H9 (cell line): Measurements from ENCODE around the gene LHX4. TPM values are rescaled to one million over a fixed set of nuclear protein-coding genes. Genes with fewer than 3 reads are reported as not detected.

Experiments used
- DNase-seq: peaks from one replicate; pipeline ENCODE4 v3.0.0-alpha.2; 2017
- H2AFZ ChIP-seq: one replicate; pipeline ENCODE4 v1.6.1; 2013; ENCODE audit warnings: mild to moderate bottlenecking, low read length, control low read depth, moderate library complexity
- H2AK5ac ChIP-seq: 2 replicates; pipeline ENCODE4 v1.6.1; 2013; ENCODE audit warnings: low read length, control low read depth, mixed read lengths; ENCODE audit not compliant: insufficient read length
- H2BK120ac ChIP-seq: one replicate; pipeline ENCODE4 v1.6.1; 2013; ENCODE audit warnings: low read depth, mild to moderate bottlenecking, low read length, control low read depth, inconsistent platforms; ENCODE audit not compliant: poor library complexity, severe bottlenecking
- H2BK12ac ChIP-seq: 2 replicates; pipeline ENCODE4 v1.6.1; 2013; ENCODE audit warnings: low read length, control low read depth, mixed read lengths, low read depth; ENCODE audit not compliant: insufficient read length
- H2BK15ac ChIP-seq: 2 replicates; pipeline ENCODE4 v1.6.1; 2013; ENCODE audit warnings: low read depth, low read length, control low read depth
- H2BK20ac ChIP-seq: one replicate; pipeline ENCODE4 v1.6.1; 2013; ENCODE audit warnings: low read depth, mild to moderate bottlenecking, low read length, control low read depth, inconsistent platforms; ENCODE audit not compliant: poor library complexity, severe bottlenecking
- H2BK5ac ChIP-seq: 2 replicates; pipeline ENCODE4 v1.6.1; 2013; ENCODE audit warnings: low read length, control low read depth, mixed read lengths; ENCODE audit not compliant: insufficient read length
- H3K14ac ChIP-seq: 2 replicates; pipeline ENCODE4 v1.6.1; 2013; ENCODE audit warnings: low read length, control low read depth; ENCODE audit not compliant: insufficient read depth
- H3K18ac ChIP-seq: 2 replicates; pipeline ENCODE4 v1.6.1; 2013; ENCODE audit warnings: low read depth, mild to moderate bottlenecking, mixed read lengths, low read length, control low read depth; ENCODE audit not compliant: insufficient read length
- H3K23ac ChIP-seq: 2 replicates; pipeline ENCODE4 v1.6.1; 2013; ENCODE audit warnings: low read length, control low read depth, mixed read lengths, low read depth; ENCODE audit not compliant: insufficient read length
- H3K23me2 ChIP-seq: 2 replicates; pipeline ENCODE4 v1.6.1; 2013; ENCODE audit warnings: low read depth, mild to moderate bottlenecking, mixed read lengths, low read length, control low read depth; ENCODE audit not compliant: insufficient read length, poor library complexity, severe bottlenecking
- H3K27ac ChIP-seq: 2 replicates; pipeline ENCODE4 v1.5.1; 2013; ENCODE audit warnings: low read length, control low read depth, mixed read lengths, low read depth; ENCODE audit not compliant: insufficient read length
- H3K27me3 ChIP-seq: 2 replicates; pipeline ENCODE4 v1.6.1; 2013; ENCODE audit warnings: low read length, control low read depth, inconsistent platforms; ENCODE audit not compliant: insufficient read depth
- H3K4ac ChIP-seq: 2 replicates; pipeline ENCODE4 v1.6.1; 2013; ENCODE audit warnings: low read depth, mild to moderate bottlenecking, control low read depth, inconsistent platforms, low read length, moderate library complexity
- H3K4me1 ChIP-seq: 2 replicates; pipeline ENCODE4 v1.6.1; 2013; ENCODE audit warnings: low read length, control low read depth, inconsistent platforms; ENCODE audit not compliant: insufficient read depth
- H3K4me2 ChIP-seq: 2 replicates; pipeline ENCODE4 v1.6.1; 2013; ENCODE audit warnings: low read length, control low read depth, mixed read lengths; ENCODE audit not compliant: insufficient read length, insufficient read depth
- H3K56ac ChIP-seq: 2 replicates; pipeline ENCODE4 v1.6.1; 2013; ENCODE audit warnings: low read depth, mild to moderate bottlenecking, mixed read lengths, low read length, control low read depth; ENCODE audit not compliant: insufficient read length
- H3K79me1 ChIP-seq: 2 replicates; pipeline ENCODE4 v1.6.1; 2013; ENCODE audit warnings: low read depth, mild to moderate bottlenecking, moderate library complexity, low read length, control low read depth, inconsistent platforms; ENCODE audit not compliant: insufficient read depth, poor library complexity, severe bottlenecking
- H3K79me2 ChIP-seq: 2 replicates; pipeline ENCODE4 v1.6.1; 2013; ENCODE audit warnings: low read length, control low read depth, inconsistent platforms; ENCODE audit not compliant: insufficient read depth
- H3K9ac ChIP-seq: 2 replicates; pipeline ENCODE4 v1.6.1; 2013; ENCODE audit warnings: low read length, control low read depth, mixed read lengths; ENCODE audit not compliant: insufficient read length; ENCODE audit errors: extremely low read depth
- H3K9me3 ChIP-seq: one replicate; pipeline ENCODE4 v1.6.1; 2013; ENCODE audit warnings: low read depth, low read length, inconsistent platforms; ENCODE audit not compliant: control insufficient read depth
- H3T11ph ChIP-seq: one replicate; pipeline ENCODE4 v1.6.1; 2013; ENCODE audit warnings: mild to moderate bottlenecking, low read length, control low read depth, inconsistent platforms
- H4K20me1 ChIP-seq: one replicate; pipeline ENCODE4 v1.6.1; 2013; ENCODE audit not compliant: control insufficient read depth, insufficient read length, insufficient read depth
- H4K5ac ChIP-seq: 2 replicates; pipeline ENCODE4 v1.6.1; 2013; ENCODE audit warnings: low read depth, mild to moderate bottlenecking, mixed read lengths, low read length, control low read depth; ENCODE audit not compliant: insufficient read length
- H4K8ac ChIP-seq: replicated peaks from 2 replicates; pipeline ENCODE4 v1.6.1; 2013; ENCODE audit warnings: low read length, control low read depth, mixed read lengths, low read depth; ENCODE audit not compliant: insufficient read length
- H4K91ac ChIP-seq: 2 replicates; pipeline ENCODE4 v1.6.1; 2013; ENCODE audit warnings: low read depth, mild to moderate bottlenecking, moderate library complexity, mixed read lengths, low read length, control low read depth; ENCODE audit not compliant: insufficient read length
- H3K27ac Mint-ChIP-seq, 3 experiments: 2 replicates in 2 of 3; 3 replicates in 1 of 3; pipeline ENCODE4 v1.8.0; 2020 to 2021; ENCODE audit warnings: mixed read lengths in 3 of 3, mild to moderate bottlenecking in 1 of 3, moderate library complexity in 1 of 3
- H3K27me3 Mint-ChIP-seq: 2 replicates; pipeline ENCODE4 v1.8.0; 2021; ENCODE audit warnings: low read depth, mild to moderate bottlenecking, moderate library complexity, mixed read lengths
- H3K36me3 Mint-ChIP-seq, 3 experiments: 2 replicates in 2 of 3; 3 replicates in 1 of 3; pipeline ENCODE4 v1.8.0; 2020 to 2021; ENCODE audit warnings: low read depth in 3 of 3, mixed read lengths in 3 of 3; ENCODE audit not compliant: insufficient read depth in 1 of 3
- H3K4me1 Mint-ChIP-seq, 2 experiments: 2 replicates each; pipeline ENCODE4 v1.8.0; 2020; ENCODE audit warnings: mixed read lengths in 2 of 2
- H3K4me3 Mint-ChIP-seq, 2 experiments: 2 replicates in 1 of 2; 3 replicates in 1 of 2; pipeline ENCODE4 v1.8.0; 2020 to 2021; ENCODE audit warnings: mild to moderate bottlenecking in 2 of 2, mixed read lengths in 2 of 2, moderate library complexity in 1 of 2
- H3K9me3 Mint-ChIP-seq, 2 experiments: 2 replicates in 1 of 2; 3 replicates in 1 of 2; pipeline ENCODE4 v1.8.0; 2020; ENCODE audit warnings: mild to moderate bottlenecking in 2 of 2, mixed read lengths in 2 of 2, moderate library complexity in 1 of 2
- WGBS: extraction: QIAGEN DNeasy Blood & Tissue Kit; methylation state at CpG from one replicate; pipeline ENCODE4 v1.1.7; 2013; ENCODE audit warnings: missing lambda C conversion rate, low lambda C conversion rate, mixed read lengths; ENCODE audit not compliant: insufficient read length; ENCODE audit errors: extremely low coverage; 5-methylcytosine and 5-hydroxymethylcytosine counted together
- total RNA-seq: library from RNA; stranded (reverse); gene quantifications from 2 replicates; pipeline ENCODE4 v1.2.1, GENCODE V29; 2021
- TF ChIP-seq, protein P1 (sequence below): fragments of 200-600 bp; sonication (generic); conservative IDR thresholded peaks from 3 replicates; pipeline ENCODE4 v1.8.0; 2021; ENCODE audit warnings: antibody characterized with exemption, mild to moderate bottlenecking

LHX4 gene
- total RNA-seq, 1 experiment from 2014 or later: 1.9 TPM

GRCh38 chr1:180208264-180208663, 21.8 kb upstream of the LHX4 start:
- no peak overlapping the region for H3K14ac ChIP-seq
- H4K91ac ChIP-seq: no peak overlapping the region
- no peaks in the 10 kb centered on the region for H3K27me3 ChIP-seq
- no peaks in the 10 kb centered on the region for H3K36me3 Mint-ChIP-seq
- H3K27me3 Mint-ChIP-seq: peaks cover 10% of the 10 kb centered on the region
- H3K27ac ChIP-seq: no peak overlapping the region
- H3K79me1 ChIP-seq: no peaks in the 10 kb centered on the region
- H3K4me1 Mint-ChIP-seq: peaks cover 3 to 4% of the 10 kb centered on the region in 2 experiments
- H2BK120ac ChIP-seq: no peak overlapping the region
- no peak overlapping the region for H2BK20ac ChIP-seq
- no peak overlapping the region for H2BK5ac ChIP-seq
- H3K9me3 ChIP-seq: no peaks in the 10 kb centered on the region
- H2AFZ ChIP-seq: no peak overlapping the region
- no peak overlapping the region; a peak in 1 of 5 replicates for H3K4me3 Mint-ChIP-seq
- H3K4ac ChIP-seq: no peak overlapping the region
- H4K5ac ChIP-seq: no peak overlapping the region
- H3K9ac ChIP-seq: no peak overlapping the region
- H4K8ac ChIP-seq: no peak overlapping the region
- H2AK5ac ChIP-seq: no peak overlapping the region
- no peak overlapping the region for H3K27ac Mint-ChIP-seq
- H4K20me1 ChIP-seq: no peaks in the 10 kb centered on the region
- H3T11ph ChIP-seq: no peak overlapping the region
- no peaks in the 10 kb centered on the region for H3K9me3 Mint-ChIP-seq
- no peak overlapping the region for H3K4me2 ChIP-seq
- H3K18ac ChIP-seq: no peak overlapping the region
- no peak overlapping the region for H3K23ac ChIP-seq
- H3K23me2 ChIP-seq: no peaks in the 10 kb centered on the region
- H2BK12ac ChIP-seq: no peak overlapping the region
- no CpG with 5 or more reads among the region's 4 CpGs for WGBS
- no peaks in the 10 kb centered on the region for H3K4me1 ChIP-seq
- TF ChIP-seq, protein P1, sequence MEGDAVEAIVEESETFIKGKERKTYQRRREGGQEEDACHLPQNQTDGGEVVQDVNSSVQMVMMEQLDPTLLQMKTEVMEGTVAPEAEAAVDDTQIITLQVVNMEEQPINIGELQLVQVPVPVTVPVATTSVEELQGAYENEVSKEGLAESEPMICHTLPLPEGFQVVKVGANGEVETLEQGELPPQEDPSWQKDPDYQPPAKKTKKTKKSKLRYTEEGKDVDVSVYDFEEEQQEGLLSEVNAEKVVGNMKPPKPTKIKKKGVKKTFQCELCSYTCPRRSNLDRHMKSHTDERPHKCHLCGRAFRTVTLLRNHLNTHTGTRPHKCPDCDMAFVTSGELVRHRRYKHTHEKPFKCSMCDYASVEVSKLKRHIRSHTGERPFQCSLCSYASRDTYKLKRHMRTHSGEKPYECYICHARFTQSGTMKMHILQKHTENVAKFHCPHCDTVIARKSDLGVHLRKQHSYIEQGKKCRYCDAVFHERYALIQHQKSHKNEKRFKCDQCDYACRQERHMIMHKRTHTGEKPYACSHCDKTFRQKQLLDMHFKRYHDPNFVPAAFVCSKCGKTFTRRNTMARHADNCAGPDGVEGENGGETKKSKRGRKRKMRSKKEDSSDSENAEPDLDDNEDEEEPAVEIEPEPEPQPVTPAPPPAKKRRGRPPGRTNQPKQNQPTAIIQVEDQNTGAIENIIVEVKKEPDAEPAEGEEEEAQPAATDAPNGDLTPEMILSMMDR: no peak
- DNase-seq: no peak
- no peak overlapping the region for H3K56ac ChIP-seq
- H3K79me2 ChIP-seq: no peaks in the 10 kb centered on the region
- no peak overlapping the region for H2BK15ac ChIP-seq
